Measurements from ENCODE around the gene NDRG4. TPM values are rescaled to one million over a fixed set of nuclear protein-coding genes. Genes with fewer than 3 reads are reported as not detected.

NDRG4 gene, protein sequence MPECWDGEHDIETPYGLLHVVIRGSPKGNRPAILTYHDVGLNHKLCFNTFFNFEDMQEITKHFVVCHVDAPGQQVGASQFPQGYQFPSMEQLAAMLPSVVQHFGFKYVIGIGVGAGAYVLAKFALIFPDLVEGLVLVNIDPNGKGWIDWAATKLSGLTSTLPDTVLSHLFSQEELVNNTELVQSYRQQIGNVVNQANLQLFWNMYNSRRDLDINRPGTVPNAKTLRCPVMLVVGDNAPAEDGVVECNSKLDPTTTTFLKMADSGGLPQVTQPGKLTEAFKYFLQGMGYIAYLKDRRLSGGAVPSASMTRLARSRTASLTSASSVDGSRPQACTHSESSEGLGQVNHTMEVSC
- total RNA-seq, result 1 to 10 TPM; 5.2 TPM

DNA sequence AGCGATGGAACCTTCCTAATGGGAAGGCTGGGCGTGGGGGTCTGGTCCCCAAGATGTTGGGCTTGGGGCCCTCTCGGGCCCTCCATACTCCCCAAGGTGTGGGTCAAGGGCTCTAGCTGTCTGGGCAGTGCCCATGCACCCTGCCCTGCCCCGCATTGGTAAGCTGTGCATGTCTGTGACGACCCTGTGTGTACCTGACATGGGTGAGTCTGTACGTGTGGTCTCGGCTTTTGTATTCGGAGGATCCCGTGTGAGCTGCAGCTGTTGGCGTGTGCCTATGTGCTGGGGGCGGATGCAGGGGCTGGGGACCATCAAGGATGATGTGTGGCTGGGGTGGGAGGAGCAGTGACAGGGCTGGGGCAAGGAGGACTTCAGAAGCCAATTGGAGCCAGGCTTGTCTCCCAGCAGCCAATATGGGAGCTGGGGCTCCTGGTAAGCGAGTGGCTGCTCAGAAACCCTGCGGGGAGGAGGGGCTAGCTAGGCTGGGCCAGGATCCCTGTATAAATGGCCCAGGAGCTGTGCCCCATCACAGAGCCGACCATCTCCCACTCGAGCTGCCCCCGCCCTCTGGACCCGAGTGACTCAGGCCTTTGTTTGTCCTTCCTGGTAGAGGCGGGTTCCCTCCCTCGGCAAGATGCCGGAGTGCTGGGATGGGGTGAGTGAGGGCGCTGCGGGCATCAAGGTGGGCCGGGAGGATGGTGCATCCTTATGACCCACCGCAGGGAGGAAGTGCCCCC is at the start of gene NDRG4:
TSS of gene NDRG4 (plus strand) at position 529 of the 737 bp plus-strand sequence. CDS start at position 635, 106 bp downstream.
- Mint-ChIP-seq H3K36me3 (ENCODE audit: insufficient read depth in 2 of 2) (no peaks in the 10 kb centered on the region), H3K27ac (no peak within 1 kb of the TSS), H3K9me3 (no peaks in the 10 kb centered on the region), H3K4me3 (peak within 1 kb of the TSS; percentile 79 to 85), H3K27me3 (ENCODE audit: low read depth) (peaks cover 8% of the 10 kb centered on the region), H3K4me1 (ENCODE audit: low read depth) (peaks cover 24% of the 10 kb centered on the region)
- ATAC-seq (replicated peaks in 1 of 2) (peak; percentile 68 to 74), DNase-seq (peak; percentile 56 to 68)

DNA sequence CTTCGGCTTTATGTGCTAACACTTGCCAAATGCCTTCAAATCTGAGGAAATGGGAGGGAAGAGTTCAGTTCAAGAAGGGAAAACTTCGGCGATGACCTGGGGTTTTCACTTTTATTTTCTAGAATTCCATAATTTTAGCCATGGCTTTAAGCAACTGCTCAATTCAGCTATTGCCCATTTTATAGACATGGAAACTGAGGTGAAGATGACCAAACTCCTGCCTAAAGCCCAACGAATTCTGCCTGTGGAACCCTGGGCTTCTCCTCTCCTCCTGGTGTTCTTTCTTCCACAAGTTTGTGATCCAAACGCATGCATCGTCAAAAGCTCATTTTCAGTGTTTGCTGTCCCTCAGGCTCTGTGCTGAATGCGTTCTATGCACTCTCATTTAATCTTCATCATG is 49.4 kb upstream of the NDRG4 start:
- no peak for ATAC-seq (replicated peaks in 1 of 2)
- no peaks in the 10 kb centered on the region for H3K4me1 Mint-ChIP-seq (ENCODE audit: low read depth)
- peaks cover 14% of the 10 kb centered on the region for H3K27me3 Mint-ChIP-seq (ENCODE audit: low read depth)
- no peak overlapping the region for H3K4me3 Mint-ChIP-seq
- DNase-seq, result no peak
- no peaks in the 10 kb centered on the region for H3K36me3 Mint-ChIP-seq (ENCODE audit: insufficient read depth in 2 of 2)
- no peak overlapping the region for H3K27ac Mint-ChIP-seq
- H3K9me3 Mint-ChIP-seq, result no peaks in the 10 kb centered on the region

DNA sequence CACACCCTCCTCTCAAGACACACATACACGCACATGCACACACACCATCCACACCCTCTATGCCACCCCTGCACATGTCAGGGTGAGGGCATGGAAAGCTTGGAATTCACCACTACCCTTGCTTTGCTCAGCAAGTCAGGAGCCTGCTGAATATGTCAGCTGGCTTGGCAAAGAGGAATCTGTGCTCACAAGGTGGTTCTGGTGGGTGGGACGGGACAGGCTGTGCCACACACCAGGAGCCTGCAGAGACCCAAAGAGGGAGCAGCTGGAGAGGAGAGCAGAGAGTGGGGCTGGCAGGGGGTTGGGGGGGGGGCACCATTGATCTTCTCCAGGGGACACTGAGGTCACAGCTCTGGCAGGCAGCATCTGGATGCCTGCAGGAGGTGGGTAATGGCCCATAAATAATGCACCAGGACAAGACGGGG is 48.7 kb upstream of the NDRG4 start:
- ATAC-seq (replicated peaks in 1 of 2) (no peak), DNase-seq (no peak)
- no peaks in the 10 kb centered on the region for H3K36me3 Mint-ChIP-seq (ENCODE audit: insufficient read depth in 2 of 2)
- no peak overlapping the region for H3K4me3 Mint-ChIP-seq
- peaks cover 14% of the 10 kb centered on the region for H3K27me3 Mint-ChIP-seq (ENCODE audit: low read depth)
- H3K27ac Mint-ChIP-seq, result no peak overlapping the region
- no peaks in the 10 kb centered on the region for H3K4me1 Mint-ChIP-seq (ENCODE audit: low read depth)
- no peaks in the 10 kb centered on the region for H3K9me3 Mint-ChIP-seq

DNA sequence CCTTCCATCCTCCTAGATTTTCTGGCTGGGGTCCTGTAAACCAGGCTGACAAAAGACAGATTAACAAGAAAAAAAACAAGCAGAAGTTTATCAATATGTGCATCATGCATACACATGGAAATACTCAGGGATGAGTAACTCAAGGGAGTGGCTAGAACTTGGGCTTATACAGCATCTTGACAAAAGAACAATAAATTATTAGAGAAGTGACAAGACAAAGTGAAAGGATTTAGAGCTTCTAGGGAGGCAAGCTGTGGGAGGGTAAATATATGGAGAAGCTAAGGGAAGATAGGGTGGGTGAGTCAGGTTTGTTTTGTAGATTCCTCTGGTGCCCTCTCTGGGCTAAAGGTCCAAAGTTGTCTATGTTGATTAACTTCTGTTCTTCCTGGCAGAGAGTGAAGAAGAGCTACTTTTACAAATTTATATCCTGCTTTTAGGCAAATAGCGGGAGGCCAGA is 48.0 kb upstream of the NDRG4 start:
- ATAC-seq (replicated peaks in 1 of 2) (no peak), DNase-seq (no peak)
- Mint-ChIP-seq H3K27ac (no peak overlapping the region), H3K4me3 (no peak overlapping the region), H3K4me1 (ENCODE audit: low read depth) (no peaks in the 10 kb centered on the region), H3K36me3 (ENCODE audit: insufficient read depth in 2 of 2) (no peaks in the 10 kb centered on the region), H3K27me3 (ENCODE audit: low read depth) (peaks cover 20% of the 10 kb centered on the region), H3K9me3 (no peaks in the 10 kb centered on the region)

DNA sequence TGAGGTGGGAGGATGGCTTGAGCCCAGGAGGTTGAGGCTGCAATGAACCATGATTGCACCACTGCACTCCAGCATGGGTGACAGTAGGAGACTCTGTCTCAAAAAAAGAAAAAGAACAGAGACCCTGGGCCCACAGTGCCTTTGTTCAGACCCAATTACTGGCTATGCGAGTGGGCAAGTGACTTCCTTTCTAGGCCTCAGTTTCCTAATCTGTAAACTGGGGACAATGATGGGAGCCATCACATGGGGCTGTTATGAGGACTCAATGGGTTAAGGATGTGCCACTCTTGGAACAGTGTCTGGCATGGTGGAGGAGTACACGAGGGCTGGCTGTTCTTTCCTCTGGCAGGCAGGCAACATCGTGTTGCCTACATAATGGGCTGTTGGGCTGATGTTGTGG is 47.3 kb upstream of the NDRG4 start:
- H3K9me3 Mint-ChIP-seq, result no peaks in the 10 kb centered on the region
- H3K4me3 Mint-ChIP-seq, result no peak overlapping the region
- H3K27me3 Mint-ChIP-seq (ENCODE audit: low read depth), result peaks cover 20% of the 10 kb centered on the region
- DNase-seq, result no peak
- no peak overlapping the region for H3K27ac Mint-ChIP-seq
- no peak for ATAC-seq (replicated peaks in 1 of 2)
- no peaks in the 10 kb centered on the region for H3K36me3 Mint-ChIP-seq (ENCODE audit: insufficient read depth in 2 of 2)
- H3K4me1 Mint-ChIP-seq (ENCODE audit: low read depth), result no peaks in the 10 kb centered on the region

DNA sequence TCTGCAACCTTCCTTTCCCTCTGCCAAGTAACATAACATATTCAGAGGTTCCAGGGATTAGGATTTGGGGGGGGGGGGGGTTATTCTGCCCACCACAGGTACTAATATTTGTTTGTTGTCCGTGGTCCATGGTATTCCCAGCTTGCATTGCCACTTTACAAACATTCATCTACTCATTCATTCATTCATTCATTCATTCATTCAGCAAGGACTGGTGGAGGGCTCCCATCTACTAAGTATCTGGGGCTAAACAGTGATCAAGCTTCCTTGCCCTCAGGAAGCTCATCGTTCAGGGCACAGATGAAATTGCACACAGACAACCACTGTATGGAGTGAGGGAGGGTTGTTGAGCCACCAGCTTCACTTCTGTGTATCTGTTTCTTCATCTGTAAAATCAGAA is 45.8 kb upstream of the NDRG4 start:
- ATAC-seq (replicated peaks in 1 of 2) (no peak), DNase-seq (no peak)
- Mint-ChIP-seq H3K27ac (no peak overlapping the region), H3K4me1 (ENCODE audit: low read depth) (peaks cover 3% of the 10 kb centered on the region), H3K4me3 (no peak overlapping the region), H3K27me3 (ENCODE audit: low read depth) (peaks cover 20% of the 10 kb centered on the region), H3K9me3 (no peaks in the 10 kb centered on the region), H3K36me3 (ENCODE audit: insufficient read depth in 2 of 2) (no peaks in the 10 kb centered on the region)

DNA sequence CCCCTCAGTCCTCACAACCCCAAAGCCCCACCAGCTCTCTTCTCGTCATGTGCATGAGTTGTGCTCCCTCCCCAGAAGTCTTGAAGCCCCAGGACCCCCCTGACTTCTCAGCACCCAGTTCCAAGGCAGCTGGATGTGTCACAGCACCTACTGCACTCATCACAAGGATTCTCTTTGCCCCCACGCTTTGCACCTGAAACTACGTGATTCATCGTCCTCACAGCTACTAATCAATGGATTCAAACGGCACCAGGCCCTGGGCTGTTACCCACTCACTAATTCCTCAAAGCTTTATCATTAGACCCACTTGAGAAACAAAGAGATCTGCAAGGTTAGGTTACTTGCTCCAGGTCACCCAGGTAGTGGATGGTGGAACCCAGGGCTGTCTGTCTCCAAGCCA is 45.1 kb upstream of the NDRG4 start:
- no peak overlapping the region for H3K4me3 Mint-ChIP-seq
- no peaks in the 10 kb centered on the region for H3K9me3 Mint-ChIP-seq
- DNase-seq, result no peak
- H3K36me3 Mint-ChIP-seq (ENCODE audit: insufficient read depth in 2 of 2), result no peaks in the 10 kb centered on the region
- ATAC-seq (replicated peaks in 1 of 2), result no peak
- peaks cover 10% of the 10 kb centered on the region for H3K4me1 Mint-ChIP-seq (ENCODE audit: low read depth)
- H3K27me3 Mint-ChIP-seq (ENCODE audit: low read depth), result peaks cover 20% of the 10 kb centered on the region
- no peak overlapping the region for H3K27ac Mint-ChIP-seq

DNA sequence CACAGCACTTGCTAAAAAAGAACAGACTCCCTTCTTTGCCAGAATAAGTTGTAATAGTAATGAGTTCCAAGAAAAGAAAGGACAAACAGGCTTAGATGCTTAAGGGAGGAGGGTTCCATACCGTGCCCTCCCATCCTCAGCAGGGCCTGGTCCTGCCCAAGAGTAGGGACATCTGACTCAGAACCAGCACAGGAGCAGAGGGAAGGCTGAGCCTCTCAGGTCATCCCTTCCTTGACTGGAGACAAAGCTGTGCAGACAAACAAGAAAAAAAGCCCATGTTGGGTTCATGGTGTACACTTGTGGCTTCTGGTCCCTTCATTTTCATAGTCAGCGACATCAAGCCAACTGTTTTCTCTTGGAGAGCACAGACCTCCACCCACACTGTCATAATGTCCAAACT is 44.2 kb upstream of the NDRG4 start:
- ATAC-seq (replicated peaks in 1 of 2), result no peak
- DNase-seq, result no peak
- Mint-ChIP-seq H3K27me3 (ENCODE audit: low read depth) (peaks cover 19% of the 10 kb centered on the region), H3K27ac (no peak overlapping the region), H3K4me1 (ENCODE audit: low read depth) (peaks cover 13% of the 10 kb centered on the region), H3K36me3 (ENCODE audit: insufficient read depth in 2 of 2) (no peaks in the 10 kb centered on the region), H3K9me3 (no peaks in the 10 kb centered on the region), H3K4me3 (no peak overlapping the region)

DNA sequence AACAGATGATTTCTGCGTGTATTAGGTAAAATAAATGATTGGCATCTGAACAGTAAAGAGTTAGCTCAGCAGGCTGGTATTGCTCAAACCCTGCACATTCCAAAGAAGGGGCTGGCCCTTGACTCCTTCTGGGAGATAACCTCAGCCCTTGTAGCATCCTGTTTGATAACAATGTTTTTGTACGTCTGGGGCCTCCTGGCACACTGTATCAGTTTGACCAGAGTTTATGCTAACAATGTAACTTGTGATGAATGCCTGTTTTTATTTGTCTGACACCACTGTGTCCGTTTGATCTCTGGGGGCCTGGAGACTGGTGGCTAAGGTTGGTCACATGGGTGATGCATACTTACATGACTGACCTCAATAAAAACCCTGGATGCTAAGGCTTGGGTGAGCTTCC is 43.8 kb upstream of the NDRG4 start:
- Mint-ChIP-seq H3K27me3 (ENCODE audit: low read depth) (peaks cover 19% of the 10 kb centered on the region), H3K4me3 (no peak overlapping the region), H3K36me3 (ENCODE audit: insufficient read depth in 2 of 2) (no peaks in the 10 kb centered on the region), H3K9me3 (no peaks in the 10 kb centered on the region), H3K27ac (no peak overlapping the region), H3K4me1 (ENCODE audit: low read depth) (peaks cover 13% of the 10 kb centered on the region)
- DNase-seq (no peak), ATAC-seq (replicated peaks in 1 of 2) (no peak)

DNA sequence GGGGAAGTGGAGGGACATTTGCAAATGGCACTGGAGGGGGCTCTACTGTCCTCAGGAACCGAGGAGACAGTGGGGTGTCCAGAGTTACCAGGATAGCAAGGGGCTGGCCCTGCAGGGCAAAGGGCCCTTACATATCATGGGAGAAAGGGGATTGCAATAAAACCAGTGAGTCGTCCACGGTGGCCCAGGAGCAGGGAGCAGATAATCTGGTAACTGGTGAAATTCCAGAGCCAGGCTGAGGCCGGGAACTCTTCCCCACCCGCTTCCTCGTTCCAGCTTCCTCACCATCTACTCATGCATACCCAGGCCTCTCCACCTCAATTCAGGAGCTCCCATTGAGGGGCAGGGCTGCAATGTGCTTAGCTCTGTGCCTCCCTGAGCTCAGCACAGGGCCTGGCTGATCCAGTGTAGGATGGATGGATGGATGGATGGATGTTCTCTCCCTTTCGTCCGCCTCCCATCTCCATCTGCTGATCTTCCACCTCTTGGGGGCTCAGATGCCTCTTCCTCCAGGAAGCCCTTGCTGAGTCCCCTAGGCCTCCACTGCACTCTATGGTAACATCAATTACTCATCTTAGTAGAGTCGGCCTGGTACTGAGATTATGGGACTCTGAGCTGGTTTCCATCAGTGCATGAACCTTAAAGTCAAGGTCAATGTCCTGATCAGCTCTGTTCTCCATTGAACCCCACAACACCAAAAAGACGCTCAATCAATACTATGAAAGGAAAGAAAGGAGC is 41.2 kb upstream of the NDRG4 start:
- H3K27ac Mint-ChIP-seq, result no peak overlapping the region

DNA sequence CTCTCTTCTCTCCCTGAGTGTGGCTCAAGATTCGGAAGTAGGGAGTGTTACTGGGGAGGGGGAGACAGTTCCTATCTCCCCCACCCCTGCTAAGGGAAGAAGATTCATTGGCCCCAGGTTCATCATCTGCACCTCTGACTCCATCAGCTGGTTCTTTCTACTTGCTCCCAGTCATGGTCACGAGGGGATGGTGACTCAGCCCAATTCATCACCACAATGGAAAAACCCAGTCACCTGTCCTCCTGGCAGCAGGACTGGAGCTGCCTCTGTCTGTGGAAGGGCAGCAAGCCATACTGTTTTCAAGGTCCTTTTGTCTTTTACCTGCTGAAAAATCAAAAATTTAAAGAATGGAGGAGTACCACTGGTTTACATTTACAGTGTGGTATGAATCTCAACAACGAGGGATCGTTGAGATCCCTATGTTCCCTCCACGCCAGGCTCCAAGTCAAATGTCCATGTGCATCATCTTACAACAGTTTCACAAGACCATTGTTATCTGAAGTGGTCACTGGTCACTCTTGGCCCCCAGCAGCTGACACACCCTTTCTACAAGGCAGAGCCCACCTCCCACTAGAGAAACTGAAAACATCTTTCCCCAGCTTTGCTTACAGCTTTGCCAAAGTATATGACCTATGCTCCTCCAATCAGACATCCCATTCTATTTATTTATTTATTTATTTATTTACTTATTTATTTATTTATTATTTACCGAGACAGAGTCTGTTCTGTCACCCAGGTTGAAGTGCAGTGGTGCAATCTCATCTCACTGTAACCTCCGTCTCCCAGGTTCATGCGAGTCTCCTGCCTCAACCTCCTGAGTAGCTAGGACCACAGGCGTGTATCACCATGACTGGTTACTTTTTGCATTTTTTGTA is 40.4 kb upstream of the NDRG4 start:
- Mint-ChIP-seq H3K4me1 (ENCODE audit: low read depth) (peaks cover 14% of the 10 kb centered on the region), H3K4me3 (no peak overlapping the region), H3K36me3 (ENCODE audit: insufficient read depth in 2 of 2) (no peaks in the 10 kb centered on the region), H3K27ac (peak overlapping the region; percentile 21), H3K27me3 (ENCODE audit: low read depth) (peaks cover 26% of the 10 kb centered on the region), H3K9me3 (no peaks in the 10 kb centered on the region)
- DNase-seq (peak; percentile 65 to 72), ATAC-seq (replicated peaks in 1 of 2) (peak; percentile 88)

More for the DNA sequence above, 41.2 kb upstream of the NDRG4 start:
- Mint-ChIP-seq H3K9me3 (no peaks in the 10 kb centered on the region), H3K4me3 (no peak overlapping the region), H3K27me3 (ENCODE audit: low read depth) (peaks cover 25% of the 10 kb centered on the region), H3K4me1 (ENCODE audit: low read depth) (peaks cover 13% of the 10 kb centered on the region), H3K36me3 (ENCODE audit: insufficient read depth in 2 of 2) (no peaks in the 10 kb centered on the region)
- DNase-seq (no peak), ATAC-seq (replicated peaks in 1 of 2) (peak; percentile 27 to 30)

DNA sequence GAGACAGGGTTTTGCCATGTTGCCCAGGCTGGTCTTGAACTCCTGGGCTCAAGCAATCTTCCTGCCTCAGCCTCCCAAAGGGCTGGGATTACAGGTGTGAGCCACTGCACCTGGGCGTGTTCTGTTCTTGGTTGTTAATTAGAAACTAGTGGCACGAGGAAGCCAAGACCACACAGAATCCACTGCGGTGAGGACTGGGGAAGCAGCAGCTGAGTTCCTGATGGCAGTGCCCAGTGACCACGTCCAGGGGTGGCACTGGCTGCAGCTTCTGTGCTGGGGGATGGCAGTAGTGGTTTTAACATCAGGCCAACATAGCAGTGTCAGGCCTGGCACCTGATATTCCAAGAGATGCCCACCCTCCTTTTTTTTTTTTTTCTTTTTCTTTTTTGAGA is 39.7 kb upstream of the NDRG4 start:
- Mint-ChIP-seq H3K27ac (no peak overlapping the region), H3K4me1 (ENCODE audit: low read depth) (peaks cover 20% of the 10 kb centered on the region), H3K9me3 (no peaks in the 10 kb centered on the region), H3K4me3 (no peak overlapping the region), H3K27me3 (ENCODE audit: low read depth) (peaks cover 33% of the 10 kb centered on the region), H3K36me3 (ENCODE audit: insufficient read depth in 2 of 2) (no peaks in the 10 kb centered on the region)
- ATAC-seq (replicated peaks in 1 of 2) (no peak), DNase-seq (no peak)
